NAMALWA (cell line): ENCODE data around the gene MFF.
A peak's percentile ranks its signal among the peaks of the same experiment; 100 is the strongest.

Source experiments
- DNase-seq: peaks from one replicate; pipeline ENCODE4 v3.0.0-alpha.2; 2015; ENCODE audit warnings: low spot score

The MFF gene, protein sequence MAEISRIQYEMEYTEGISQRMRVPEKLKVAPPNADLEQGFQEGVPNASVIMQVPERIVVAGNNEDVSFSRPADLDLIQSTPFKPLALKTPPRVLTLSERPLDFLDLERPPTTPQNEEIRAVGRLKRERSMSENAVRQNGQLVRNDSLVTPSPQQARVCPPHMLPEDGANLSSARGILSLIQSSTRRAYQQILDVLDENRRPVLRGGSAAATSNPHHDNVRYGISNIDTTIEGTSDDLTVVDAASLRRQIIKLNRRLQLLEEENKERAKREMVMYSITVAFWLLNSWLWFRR

DNA sequence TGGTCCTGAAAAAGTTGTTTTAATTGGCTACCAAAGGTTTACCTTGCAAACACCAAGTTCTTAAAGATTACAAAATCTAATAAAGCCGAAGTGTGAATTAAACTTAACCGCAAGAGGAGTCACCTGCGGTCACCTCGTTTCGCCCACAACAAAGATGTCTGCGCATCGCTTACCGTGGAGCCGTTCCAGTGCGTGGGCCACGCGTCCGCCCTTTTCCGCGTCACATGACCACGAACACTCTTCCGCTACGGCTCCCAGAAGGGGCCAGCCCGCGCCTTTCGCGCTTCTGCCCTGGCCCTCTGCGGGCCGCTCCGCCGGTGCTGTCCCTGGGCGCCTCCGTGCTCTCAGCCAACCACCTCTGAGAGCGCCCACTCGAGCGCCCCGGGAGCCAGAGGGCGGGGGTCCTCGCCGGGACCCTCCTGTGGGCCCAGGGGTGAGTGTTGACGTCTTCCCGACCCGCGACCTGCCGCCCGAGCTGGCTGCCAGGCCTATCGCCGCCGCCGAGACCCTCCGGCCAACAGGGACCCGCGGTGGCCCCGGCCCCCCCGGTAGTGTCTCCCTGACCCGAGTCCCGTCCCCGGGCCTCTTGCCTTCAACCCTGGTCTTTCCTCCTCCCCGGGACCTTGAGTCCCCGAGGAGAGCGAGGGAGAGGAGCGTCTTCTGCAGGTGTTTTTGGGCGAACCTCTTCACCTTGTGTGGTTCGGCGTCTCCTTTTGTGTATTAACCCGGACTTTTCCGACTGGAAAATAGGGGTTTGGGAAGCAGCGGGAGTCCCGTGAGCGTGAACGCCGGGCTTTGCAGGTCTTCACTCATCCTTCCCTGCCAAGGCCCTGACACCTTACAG, at the start of gene MFF:
MFF (plus strand) TSS at position 257 of the 844 bp plus-strand sequence. CDS start 5,415 bp downstream, outside the sequence.
- peak; percentile 91 for DNase-seq

DNA sequence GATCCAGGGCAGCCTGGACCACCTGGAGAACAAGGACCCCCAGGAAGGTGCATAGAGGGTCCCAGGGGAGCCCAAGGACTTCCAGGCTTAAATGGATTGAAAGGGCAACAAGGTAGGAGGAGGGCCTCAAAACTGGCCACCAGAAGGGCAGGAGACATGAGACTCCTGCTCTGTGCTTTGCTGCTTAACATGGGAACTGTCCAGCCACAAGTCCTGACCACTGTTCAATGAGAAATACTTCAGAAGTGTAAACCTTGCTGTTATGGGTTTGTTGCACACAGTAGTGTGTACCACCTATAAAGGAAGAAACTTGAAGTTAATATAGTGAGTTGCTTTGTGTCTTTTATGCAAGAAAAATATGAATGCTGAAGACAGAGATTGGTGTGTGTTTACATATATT, 44.2 kb upstream of the MFF start:
- DNase-seq: no peak

DNA sequence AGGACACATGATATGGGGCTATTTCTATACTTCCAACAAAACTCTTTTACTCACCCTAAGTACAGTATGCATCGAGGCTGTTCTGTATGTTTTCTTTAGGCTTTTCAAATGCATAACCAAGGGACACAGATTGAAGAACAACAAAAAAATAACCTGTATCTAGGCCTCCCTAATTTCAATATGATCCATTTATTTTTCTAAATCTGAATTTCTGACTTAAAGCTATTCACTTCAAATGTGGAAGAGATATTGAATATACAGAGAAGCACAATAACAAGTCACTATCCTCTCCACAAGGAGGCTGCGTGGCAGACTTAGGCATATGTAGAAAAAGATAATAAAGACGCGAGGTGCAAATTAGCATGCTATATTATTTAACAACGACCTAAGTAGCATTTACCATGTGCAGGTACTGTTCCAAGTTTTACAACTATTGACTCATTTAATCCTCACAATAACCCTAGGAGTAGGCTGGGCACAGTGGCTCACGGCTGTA, 39.3 kb upstream of the MFF start:
- no peak for DNase-seq

DNA sequence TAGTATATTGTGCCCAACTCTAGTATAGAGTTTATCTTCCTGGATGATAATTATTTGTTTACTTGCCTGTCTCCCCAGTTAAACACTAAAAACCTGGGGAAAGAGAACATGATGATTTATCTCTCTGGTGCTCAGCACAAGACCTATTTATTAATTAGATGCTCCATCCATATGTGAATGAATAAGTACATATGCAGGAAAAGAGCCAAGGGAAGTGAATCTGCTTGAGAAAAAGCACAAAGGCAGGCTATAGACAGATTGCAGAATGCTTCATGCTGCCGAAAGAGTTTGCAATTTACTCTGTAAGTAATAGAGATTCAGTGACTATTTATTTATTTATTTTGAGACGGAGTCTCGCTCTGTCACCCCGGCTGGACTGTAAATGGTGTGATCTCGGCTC, 37.3 kb upstream of the MFF start:
- DNase-seq: no peak

DNA sequence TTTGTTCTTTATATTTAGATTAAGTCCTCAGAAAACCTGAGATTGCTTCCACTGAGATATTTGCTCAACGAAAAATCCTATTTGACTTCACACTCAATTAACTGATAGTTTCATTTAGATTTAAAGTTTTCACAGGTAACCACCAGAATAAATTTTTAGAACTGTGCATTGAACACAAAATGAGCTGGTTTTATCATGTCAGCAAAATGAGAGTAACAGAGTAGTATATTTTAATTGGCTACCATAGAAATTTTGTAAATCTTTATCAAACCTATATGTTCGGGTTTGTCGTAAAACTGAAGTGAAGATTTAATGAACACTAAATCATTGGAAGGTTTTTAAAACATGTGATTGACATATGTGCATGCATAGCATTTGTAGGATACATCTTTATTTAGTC, 32.7 kb upstream of the MFF start:
- no peak for DNase-seq

DNA sequence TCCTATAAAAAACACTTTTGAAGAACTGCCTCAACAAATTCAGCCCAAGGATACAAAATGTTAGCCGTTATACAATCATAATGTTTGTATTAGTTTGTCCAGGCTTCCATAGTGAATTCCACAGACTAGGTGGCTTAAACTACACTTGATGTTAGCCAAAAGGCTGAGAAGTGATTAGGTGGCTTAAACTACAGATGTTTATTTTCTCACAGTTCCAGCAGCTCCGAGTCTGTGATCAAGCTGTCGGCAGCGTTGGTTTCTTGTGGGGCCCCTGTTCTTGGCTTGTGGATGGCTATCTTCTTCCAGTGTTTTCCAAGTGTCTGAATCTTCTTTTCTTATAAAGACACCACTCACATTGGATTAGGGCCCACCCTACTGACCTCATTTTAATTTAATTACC, 31.5 kb upstream of the MFF start:
- DNase-seq: no peak

DNA sequence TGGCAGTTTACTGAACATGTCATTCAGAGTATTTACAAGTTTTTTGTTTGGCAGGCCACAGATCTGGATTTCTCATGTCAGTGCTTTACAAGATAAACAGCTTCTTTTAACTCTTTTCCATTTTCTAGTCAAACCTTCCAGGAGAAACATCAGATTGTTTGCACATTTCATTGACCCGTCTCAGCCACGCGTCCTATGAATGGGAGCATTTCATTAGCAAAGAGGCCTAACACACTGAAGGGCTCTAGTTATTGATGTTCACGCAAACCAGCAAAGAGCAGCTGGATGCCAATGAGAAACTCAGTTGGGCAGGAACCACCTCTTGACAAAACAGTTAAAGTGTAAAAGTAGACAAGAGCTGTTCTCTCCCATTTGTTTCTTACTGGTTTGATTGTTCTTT, 29.2 kb upstream of the MFF start:
- no peak for DNase-seq

DNA sequence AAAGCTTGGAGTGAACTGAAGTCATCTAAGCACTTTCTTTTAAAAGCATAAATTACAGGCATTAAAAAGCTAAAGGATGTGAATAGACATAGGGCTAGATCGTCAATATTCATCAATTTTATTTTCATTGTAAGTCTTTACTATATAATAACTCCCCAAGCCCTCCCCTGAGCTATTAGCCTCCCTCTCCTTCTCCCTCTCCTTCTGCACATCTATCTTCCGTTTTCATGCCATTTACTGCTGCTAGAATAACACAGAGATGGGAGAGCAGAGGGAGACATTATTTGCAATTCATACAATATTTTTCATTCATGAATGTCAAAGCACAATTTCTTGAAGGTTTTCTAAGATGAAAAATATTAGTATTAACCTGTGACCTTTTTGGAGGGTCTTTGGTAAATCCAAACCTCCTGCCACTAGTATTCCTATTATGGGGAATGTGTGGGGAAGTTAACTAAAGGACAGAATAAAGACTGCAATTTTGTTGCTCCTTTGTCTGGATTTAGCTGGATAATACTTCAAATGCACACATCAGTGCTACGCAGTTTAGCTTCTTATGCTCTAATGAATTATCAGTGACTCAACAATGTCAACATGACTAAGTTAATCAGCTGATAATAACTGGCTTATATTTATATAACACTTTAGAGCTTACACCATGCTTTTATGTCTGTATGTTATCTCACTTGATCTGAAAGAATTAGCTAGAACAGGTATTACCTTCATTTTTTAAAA, 28.2 kb upstream of the MFF start:
- no peak for DNase-seq

DNA sequence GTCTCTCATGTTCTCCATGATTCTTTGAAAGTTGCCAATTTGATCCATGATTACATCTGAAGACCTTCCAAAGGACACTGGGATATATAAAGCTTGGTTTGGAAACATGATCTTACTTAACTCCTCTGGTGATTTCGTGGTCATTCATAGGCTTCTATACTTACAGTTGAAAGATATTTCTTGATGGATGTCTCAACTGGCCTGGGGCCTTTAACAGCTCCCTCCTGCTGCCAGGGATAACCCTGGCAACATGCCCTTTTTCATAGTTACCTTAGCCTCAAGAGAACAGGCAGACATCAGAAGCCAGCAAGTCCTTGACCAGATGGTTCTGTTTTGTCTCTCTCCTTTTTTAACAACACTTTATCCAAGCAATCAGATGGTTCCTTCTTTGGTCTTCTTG, 23.5 kb upstream of the MFF start:
- DNase-seq: no peak

DNA sequence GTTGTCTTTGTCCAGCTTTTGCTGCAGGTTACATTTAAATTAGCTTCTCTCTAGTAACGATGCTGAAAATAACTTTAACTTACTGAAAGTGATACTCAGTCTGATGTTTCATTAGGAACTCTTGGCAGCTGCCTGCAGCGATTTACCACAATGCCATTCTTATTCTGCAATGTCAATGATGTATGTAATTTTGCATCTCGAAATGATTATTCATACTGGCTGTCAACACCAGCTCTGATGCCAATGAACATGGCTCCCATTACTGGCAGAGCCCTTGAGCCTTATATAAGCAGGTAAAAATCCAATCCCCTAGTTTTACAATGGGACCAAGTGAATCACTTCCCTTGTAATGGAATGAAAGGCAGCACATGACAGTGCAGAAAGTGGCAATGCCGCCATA, 16.3 kb upstream of the MFF start:
- DNase-seq: no peak

DNA sequence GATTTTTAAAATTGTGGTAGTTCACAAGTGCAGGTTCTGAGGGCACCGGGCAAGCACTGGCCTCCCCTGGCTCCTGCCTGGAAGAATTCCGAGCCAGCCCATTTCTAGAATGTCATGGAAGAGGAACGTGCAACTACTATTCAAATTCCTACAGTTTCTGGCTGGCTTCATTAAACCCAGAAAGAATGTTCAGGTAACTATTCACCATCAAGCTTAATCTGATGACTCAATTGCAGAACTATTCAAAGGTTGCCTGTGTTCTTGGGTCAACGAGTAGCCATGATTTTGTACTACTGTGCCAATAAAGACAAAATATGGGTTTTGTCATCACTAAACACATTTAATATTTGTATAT, 14.3 kb upstream of the MFF start:
- no peak for DNase-seq

DNA sequence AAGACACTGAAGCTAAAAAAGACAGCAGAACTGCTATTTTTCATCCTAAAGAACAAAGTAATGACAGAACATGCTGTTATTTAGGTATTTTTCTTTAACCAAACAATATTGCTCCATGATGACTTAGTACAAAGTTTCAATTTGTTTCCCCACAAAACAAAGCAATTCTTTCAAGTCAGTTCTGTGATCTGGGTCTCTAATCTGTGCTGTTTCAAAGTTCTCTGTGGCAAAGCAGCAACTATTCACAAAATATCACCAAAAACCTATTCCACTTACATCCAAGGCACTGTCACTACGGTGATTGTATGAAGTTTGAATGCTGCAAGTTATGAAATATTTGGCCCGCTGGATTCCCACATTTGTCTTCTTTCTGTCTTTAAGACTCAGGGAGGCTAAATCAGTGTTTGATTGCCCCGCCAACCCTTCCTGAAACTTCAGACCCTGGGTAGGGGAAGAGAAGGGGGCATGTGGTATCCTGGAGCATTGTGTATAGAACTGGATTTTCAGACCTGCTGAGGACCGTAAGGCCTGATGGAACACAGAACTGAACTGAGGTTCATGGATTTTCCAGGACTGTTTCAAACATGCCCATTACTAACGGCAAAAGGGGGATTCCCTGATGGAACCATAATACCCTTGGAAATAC, 13.1 kb upstream of the MFF start:
- no peak for DNase-seq

DNA sequence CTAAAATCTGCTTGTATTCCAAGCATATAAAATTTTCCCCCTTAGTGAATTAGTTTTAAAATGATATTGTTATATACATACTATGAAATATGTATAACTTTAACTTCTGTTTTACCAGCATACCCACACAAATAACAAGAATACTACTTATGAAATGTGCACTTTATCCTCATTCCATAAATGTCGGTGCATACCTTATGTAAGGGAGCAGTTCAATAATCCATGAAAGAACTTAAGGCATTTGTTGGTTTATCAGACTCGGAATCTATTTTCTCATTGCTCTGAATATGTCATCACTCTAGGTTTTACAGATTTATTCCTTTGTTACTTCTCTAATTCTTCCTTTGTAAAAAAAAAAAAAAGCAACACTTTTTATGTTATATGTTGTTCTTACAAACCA, 12.5 kb upstream of the MFF start:
- DNase-seq: no peak

DNA sequence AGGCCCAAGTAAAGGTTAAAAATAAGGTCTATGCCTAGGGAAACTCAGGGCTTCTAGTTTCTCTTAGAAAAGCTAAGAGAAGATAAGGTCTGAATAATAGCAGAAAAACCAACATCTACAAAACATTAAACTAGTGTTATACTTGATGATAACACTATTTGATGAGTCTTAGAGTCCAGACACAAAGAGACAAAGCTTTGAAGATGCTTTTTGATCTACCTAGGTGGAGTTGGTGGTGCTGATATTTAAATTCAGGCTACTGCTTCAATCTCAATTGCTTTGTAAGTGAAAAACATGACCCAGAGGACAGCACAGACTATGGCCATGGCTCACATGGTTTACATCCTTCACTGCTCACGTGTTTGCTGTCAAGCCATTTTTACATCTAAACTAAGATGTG, 11.7 kb upstream of the MFF start:
- DNase-seq: no peak

DNA sequence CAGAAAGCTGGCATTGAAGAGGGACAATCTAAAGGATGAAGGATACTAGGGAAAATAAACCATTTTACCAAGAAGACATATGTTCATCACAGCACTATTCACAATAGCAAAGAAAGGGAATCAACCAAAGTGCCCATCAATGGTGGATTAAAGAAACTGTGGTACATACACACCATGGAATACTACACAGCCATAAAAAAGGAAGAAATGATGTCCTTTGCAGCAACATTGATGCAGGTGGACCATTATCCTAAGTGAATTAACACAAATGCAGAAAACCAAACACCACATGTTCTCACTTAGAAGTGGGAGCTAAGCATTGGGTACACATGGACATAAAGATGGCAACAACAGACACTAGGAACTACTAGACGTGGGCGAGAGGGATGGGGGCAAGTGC, 7.2 kb upstream of the MFF start:
- DNase-seq: no peak

DNA sequence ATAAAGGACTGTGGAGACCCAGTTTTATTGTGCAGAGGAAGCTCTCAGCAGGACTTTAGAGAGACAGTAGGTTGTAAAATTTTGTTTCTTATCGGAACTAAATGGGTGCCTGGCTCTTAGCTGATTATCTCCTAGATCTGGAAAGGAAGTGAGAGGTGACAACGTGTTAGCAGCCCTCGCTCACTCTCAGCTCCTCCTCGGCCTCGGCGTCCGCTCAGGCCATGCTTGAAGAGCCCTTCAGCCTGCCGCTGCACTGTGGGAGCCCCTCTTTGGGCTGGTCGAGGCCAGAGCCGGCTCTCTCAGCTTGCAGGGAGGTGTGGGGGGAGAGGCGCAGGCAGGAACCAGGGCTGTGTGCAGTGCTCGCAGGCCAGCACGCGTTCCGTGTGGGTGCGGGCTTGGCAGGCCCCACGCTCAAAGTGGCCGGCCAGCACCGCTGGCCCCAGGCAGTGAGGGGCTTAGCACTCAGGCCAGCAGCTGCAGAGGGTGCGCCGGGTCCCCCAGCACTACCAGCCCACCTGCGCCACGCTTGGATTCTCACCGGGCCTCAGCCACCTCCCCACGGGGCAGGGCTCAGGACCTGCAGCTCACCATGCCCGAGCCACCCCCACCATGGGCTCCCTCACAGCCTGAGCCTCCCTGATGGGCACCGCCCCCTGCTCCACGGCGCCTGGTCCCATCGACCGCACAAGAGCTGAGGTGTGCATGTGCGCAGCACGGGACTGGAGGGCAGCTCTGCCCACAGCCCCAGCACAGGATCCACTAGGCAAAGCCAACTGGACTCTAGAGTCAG, 4.6 kb upstream of the MFF start:
- DNase-seq: no peak

DNA sequence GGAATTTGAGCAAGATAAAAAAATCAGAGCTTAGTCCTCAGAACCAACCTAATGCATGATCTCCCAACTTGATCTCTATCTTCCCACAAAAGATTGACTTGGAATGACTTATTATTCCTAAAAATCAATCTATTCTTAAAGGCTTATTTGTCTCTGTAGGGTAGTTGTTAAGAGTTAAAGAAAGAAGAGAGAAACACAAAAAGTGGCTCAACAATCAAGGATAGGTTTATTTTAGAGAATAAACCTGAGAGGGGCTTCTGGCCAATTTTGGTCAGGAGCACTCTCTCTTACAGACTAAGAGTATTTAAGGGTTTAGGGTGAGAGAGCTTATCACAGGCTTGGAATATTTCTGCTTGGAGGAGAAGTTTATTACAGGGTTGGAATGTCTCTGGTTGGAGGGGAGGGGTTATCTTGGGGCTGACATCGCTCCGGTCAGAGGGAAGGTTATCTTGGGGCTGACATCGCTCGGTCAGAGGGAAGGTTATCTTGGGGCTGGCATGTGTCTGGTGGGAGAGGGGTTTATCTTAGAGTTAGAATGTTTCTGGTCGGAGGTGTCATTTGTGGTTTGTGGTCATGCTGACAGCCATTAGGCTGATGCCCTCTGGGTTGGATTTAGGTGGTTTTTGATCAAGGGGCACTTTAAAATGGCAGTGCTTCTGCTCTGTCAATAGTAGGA, 2.4 kb upstream of the MFF start:
- DNase-seq: no peak

DNA sequence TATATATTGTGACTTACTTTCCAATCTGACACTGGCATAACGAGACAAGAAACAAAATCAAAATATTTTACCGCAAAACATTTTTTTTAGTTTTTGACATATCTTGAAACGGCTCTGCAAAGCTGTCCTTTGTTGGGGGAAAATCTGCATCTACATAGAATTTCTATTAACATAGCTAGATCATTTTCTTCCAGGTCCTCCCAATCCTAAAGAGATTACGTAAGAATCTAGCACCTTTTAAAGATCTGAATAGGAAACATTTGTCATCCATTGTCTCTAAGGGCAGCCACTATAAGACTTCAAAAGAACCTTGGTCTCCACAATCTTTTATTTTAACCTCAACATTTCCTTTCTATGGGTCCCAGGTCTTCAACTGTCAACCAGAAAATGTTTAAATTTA, 1.2 kb upstream of the MFF start:
- no peak for DNase-seq

DNA sequence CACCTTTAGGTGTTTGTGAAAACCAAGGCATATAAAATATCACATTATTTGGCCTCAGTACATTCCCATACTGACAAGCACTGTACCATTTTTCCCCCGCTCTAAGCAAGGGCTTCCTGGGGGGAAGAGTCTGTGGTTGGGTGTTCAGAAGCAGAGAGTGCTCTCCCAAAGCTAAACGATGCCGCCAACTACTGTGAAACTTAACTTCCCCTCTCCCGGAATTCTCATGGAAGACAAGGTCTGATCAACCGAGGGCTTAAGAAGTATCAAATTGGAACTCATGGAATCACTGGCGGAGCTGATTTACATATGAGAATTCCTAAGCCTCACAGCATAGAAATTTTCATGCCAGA, 433 bp upstream of the MFF start:
- DNase-seq: no peak

DNA sequence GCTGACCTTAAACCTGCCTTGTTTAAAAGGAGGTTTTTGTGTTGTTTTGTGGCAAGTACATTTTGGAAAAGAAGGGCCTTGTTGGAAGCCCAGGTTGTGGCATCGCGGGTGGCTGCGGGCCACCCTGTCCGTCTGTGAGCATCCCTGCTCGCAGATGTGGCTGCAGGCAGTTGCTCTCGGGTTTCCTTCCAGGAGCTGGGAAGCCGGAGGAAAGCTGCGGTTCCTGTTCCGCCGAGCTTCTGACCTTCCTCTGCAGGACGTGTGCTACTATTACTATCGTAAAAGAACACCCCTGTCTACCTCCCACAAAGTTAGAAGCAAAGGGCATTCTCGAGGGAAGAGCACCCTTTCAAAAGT, 766 bp downstream of the MFF start:
- no peak for DNase-seq

DNA sequence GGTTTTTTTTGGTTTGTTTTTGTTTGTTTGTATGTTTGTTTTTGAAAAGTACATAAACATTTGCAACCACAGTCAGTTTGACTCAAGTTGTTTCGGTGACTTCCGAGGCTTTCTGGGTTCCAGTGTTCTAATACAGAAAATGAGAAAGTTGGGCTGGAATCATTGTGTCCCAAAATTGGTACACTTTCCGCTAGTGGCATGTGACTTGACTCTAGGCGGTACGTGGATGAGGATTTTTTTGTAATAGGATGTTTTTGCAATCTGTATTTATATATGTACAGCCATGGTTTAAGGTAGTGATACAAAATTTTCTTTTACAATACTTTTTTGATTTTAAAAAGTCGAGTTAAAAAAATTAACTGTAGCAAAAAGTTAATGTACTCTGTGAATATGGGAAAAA, 1.7 kb downstream of the MFF start:
- no peak for DNase-seq
